Measurements from ENCODE around the gene PRKAR2A. TPM values are rescaled to one million over a fixed set of nuclear protein-coding genes. Genes with fewer than 3 reads are reported as not detected.
A peak's percentile ranks its signal among the peaks of the same experiment; 100 is the strongest.

The PRKAR2A gene
- polyA plus RNA-seq, 1 of the 3 experiments (the other 2 are of a cell fraction): 5.2 TPM

DNA sequence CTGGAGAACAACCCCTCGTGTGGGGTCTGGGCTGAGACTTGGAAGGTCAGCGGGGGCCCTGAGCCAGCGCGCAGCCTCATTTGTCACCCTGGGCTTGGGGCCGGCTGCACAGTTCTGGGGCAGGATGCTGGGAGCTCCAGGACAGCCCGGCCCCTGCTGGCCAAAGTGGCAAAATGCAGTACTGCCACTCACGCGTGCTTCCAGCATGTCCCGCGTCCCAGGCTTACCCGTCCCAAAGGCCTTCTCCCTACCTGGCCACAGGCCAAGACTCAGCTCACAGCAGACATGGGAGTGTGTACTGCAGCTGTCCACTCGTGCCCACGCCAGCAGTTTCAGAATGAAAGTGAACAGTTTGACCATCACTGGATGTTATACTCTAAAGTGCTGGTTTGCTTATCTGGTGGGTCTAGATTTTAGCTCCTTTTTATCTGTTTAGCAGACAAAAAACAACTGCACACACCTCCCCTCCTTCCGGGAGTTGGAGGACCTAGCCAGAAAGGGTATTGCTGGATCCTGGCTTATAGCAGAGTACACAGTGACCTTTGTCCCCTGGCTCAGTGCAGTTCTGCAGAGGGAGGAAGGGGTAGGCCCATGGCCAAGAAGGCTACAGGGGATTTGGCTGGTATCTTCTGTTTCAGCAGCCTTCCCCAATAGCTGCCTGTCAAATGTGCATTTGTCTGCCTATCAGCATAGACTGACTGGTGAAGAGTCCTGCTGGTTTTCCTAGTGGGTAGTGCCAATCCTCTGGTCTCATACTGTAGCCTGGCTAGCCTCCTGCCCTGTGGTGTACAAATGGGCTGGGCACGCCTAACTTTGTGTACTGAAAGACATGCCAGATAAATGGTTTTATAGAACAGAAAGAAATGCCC is 107.5 kb downstream of the PRKAR2A start (continued):
- TF ChIP-seq POLR2AphosphoS5 (IDR thresholded peaks at IDR 0.05; ENCODE audit: low read depth, low read length): no peak
- no peak for TF ChIP-seq NRF1 (IDR thresholded peaks at IDR 0.05; ENCODE audit: low read depth, low read length)
- no peak for TF ChIP-seq RFX5 (IDR thresholded peaks at IDR 0.05; ENCODE audit: low read length)
- no peak for TF ChIP-seq FOXJ3 (CRISPR knock-in tag; IDR thresholded peaks at IDR 0.05)
- peak; percentile 57 for TF ChIP-seq SMC3 (IDR thresholded peaks at IDR 0.05; ENCODE audit: low read depth, low read length)
- TF ChIP-seq EP300 (IDR thresholded peaks at IDR 0.05; ENCODE audit: borderline replicate concordance in 1 of 2, low read depth in 1 of 2, low read length in 1 of 2): no peak
- TF ChIP-seq NFIC (IDR thresholded peaks at IDR 0.05; ENCODE audit: borderline replicate concordance): peak; percentile 36; the same call in 1 of the 2 replicates
- no peak for TF ChIP-seq JUND (IDR thresholded peaks at IDR 0.05)
- no peak for TF ChIP-seq FOXM1 (IDR thresholded peaks at IDR 0.05; ENCODE audit: low read depth)
- no peak for TF ChIP-seq TCF12 (IDR thresholded peaks at IDR 0.05)
- TF ChIP-seq GATA2 (CRISPR knock-in tag; IDR thresholded peaks at IDR 0.05): no peak
- TF ChIP-seq MXI1 (IDR thresholded peaks at IDR 0.05; ENCODE audit: low read depth, low read length): peak; percentile 92
- TF ChIP-seq, protein P1, sequence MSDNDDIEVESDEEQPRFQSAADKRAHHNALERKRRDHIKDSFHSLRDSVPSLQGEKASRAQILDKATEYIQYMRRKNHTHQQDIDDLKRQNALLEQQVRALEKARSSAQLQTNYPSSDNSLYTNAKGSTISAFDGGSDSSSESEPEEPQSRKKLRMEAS (IDR thresholded peaks at IDR 0.05; ENCODE audit: low read depth): 0 out of 2 replicates have a peak, but pooled peaks have one; percentile 24

DNA sequence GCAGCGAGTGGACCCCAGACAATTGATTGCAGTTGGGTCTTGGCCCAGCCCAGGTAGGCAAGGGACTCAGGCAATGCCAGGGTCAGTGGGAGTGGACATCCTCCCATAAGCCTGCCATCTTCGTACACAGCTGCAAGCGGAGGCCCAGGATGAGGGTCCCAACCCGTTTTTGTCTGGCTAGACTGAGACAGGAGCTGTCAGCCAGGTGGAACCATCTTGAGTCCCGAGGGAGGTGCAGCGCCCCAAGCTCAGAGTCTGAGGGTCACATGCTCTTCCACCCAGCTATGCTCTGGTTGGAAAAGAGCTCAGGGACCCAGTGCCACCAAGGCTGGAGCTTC is 108.1 kb downstream of the PRKAR2A start:
- peak; percentile 18 for DNase-seq
- Histone ChIP-seq H3K36me3 (replicated peaks in 1 of 2; ENCODE audit: control insufficient read depth in 1 of 2, insufficient read depth in 2 of 2, low read length in 1 of 2) (no peaks in the 10 kb centered on the region), H3K27me3 (ENCODE audit: insufficient read depth) (no peaks in the 10 kb centered on the region), H3K9ac (no peak overlapping the region), H3K4me2 (no peak overlapping the region), H3K9me2 (no peaks in the 10 kb centered on the region), H3K4me1 (ENCODE audit: control insufficient read depth in 1 of 2, insufficient read depth in 2 of 2, low read depth in 1 of 2, low read length in 1 of 2) (peaks cover 0 to 17% of the 10 kb centered on the region in 2 experiments; a peak in 1 of 4 replicates), H3F3A (replicated peaks; ENCODE audit: insufficient read depth) (peaks cover 8% of the 10 kb centered on the region), H3K4me3 (ENCODE audit: low read depth in 2 of 2, low read length in 1 of 2) (no peak overlapping the region), H4K20me1 (ENCODE audit: insufficient read depth) (no peaks in the 10 kb centered on the region), H3K79me2 (ENCODE audit: insufficient read depth) (no peaks in the 10 kb centered on the region), H2AFZ (ENCODE audit: low read depth) (peak overlapping the region; percentile 63; the same call in 1 of the 2 replicates), H3K27ac (ENCODE audit: low read depth in 2 of 2, low read length in 1 of 2) (peak overlapping the region in 1 of 2 experiments; percentile 18; a peak in 1 of 4 replicates), H3K9me3 (no peaks in the 10 kb centered on the region)
- 74% methylated on average over 3 of the region's 6 CpGs for WGBS (ENCODE audit: low lambda C conversion rate)
- ChIA-PET POLR2A (interaction anchor here (1.1 to 1.5 kb wide), 3 partner anchors 23 to 75 kb away, joined by 3 to 7 read pairs (median 5); partner anchors contain the start of genes IP6K2 and NCKIPSD), CTCF (interaction anchor here (0.6 to 3.7 kb wide), 35 partner anchors 9 to 862 kb away, joined by 3 to 29 read pairs (median 5); partner anchors contain the start of genes CELSR3, IP6K2, NCKIPSD and PRKAR2A)
- TF ChIP-seq EZH2phosphoT487 (IDR thresholded peaks at IDR 0.05; ENCODE audit: borderline replicate concordance, low read depth) (no peak), FOXM1 (IDR thresholded peaks at IDR 0.05; ENCODE audit: low read depth) (no peak), ELF1 (IDR thresholded peaks at IDR 0.05) (no peak), JUND (IDR thresholded peaks at IDR 0.05) (no peak), TCF12 (IDR thresholded peaks at IDR 0.05) (no peak), FOXJ3 (CRISPR knock-in tag; IDR thresholded peaks at IDR 0.05) (no peak), MXI1 (IDR thresholded peaks at IDR 0.05; ENCODE audit: low read depth, low read length) (no peak), YY1 (IDR thresholded peaks at IDR 0.05; ENCODE audit: low read depth) (no peak), GABPA (IDR thresholded peaks at IDR 0.05; ENCODE audit: low read depth) (no peak), RXRA (IDR thresholded peaks at IDR 0.05; ENCODE audit: borderline replicate concordance, low read depth) (no peak), GATA2 (CRISPR knock-in tag; IDR thresholded peaks at IDR 0.05) (no peak), CHD2 (IDR thresholded peaks at IDR 0.05; ENCODE audit: low read length, partially characterized antibody) (no peak), TEAD4 (IDR thresholded peaks at IDR 0.05; ENCODE audit: borderline replicate concordance, insufficient read depth) (no peak), MEF2A (IDR thresholded peaks at IDR 0.05; ENCODE audit: borderline replicate concordance, low read depth) (no peak), FOSL2 (IDR thresholded peaks at IDR 0.05; ENCODE audit: borderline replicate concordance, low read depth) (no peak), NRF1 (IDR thresholded peaks at IDR 0.05; ENCODE audit: low read depth, low read length) (no peak)
- TF ChIP-seq, protein P2, sequence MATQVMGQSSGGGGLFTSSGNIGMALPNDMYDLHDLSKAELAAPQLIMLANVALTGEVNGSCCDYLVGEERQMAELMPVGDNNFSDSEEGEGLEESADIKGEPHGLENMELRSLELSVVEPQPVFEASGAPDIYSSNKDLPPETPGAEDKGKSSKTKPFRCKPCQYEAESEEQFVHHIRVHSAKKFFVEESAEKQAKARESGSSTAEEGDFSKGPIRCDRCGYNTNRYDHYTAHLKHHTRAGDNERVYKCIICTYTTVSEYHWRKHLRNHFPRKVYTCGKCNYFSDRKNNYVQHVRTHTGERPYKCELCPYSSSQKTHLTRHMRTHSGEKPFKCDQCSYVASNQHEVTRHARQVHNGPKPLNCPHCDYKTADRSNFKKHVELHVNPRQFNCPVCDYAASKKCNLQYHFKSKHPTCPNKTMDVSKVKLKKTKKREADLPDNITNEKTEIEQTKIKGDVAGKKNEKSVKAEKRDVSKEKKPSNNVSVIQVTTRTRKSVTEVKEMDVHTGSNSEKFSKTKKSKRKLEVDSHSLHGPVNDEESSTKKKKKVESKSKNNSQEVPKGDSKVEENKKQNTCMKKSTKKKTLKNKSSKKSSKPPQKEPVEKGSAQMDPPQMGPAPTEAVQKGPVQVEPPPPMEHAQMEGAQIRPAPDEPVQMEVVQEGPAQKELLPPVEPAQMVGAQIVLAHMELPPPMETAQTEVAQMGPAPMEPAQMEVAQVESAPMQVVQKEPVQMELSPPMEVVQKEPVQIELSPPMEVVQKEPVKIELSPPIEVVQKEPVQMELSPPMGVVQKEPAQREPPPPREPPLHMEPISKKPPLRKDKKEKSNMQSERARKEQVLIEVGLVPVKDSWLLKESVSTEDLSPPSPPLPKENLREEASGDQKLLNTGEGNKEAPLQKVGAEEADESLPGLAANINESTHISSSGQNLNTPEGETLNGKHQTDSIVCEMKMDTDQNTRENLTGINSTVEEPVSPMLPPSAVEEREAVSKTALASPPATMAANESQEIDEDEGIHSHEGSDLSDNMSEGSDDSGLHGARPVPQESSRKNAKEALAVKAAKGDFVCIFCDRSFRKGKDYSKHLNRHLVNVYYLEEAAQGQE (IDR thresholded peaks at IDR 0.05; ENCODE audit: low read depth, low read length): no peak
- TF ChIP-seq, protein P3, sequence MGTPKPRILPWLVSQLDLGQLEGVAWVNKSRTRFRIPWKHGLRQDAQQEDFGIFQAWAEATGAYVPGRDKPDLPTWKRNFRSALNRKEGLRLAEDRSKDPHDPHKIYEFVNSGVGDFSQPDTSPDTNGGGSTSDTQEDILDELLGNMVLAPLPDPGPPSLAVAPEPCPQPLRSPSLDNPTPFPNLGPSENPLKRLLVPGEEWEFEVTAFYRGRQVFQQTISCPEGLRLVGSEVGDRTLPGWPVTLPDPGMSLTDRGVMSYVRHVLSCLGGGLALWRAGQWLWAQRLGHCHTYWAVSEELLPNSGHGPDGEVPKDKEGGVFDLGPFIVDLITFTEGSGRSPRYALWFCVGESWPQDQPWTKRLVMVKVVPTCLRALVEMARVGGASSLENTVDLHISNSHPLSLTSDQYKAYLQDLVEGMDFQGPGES (IDR thresholded peaks at IDR 0.05; ENCODE audit: low read depth, low read length): no peak
